NCI-H2081 treated with DMSO at 0.1 percent for 48 hours (cell line): ENCODE data around the gene EFNA5.
"Not testable (repeated sequence)": the region's sequence is repeated elsewhere in the genome, so short reads cannot be mapped to it uniquely, and the experiment has no call there.

Experiments used
- DNase-seq: peaks from one replicate; lab custom pipeline; 2025; lab: John Stamatoyannopoulos, UW

Gene EFNA5

GRCh38 chr5:107367939-107368338, 302.8 kb downstream of the EFNA5 start:
- DNase-seq, result no peak

GRCh38 chr5:107367480-107367879, 303.3 kb downstream of the EFNA5 start:
- no peak for DNase-seq

- no peak for DNase-seq
These were observed 305.2 kb downstream of the EFNA5 start for GRCh38 chr5:107365320-107366109.

- no peak for DNase-seq
These were observed 306.1 kb downstream of the EFNA5 start for GRCh38 chr5:107364443-107365319.

- DNase-seq, result no peak
These were observed 307.0 kb downstream of the EFNA5 start for GRCh38 chr5:107363768-107364167.

GRCh38 chr5:107361945-107362344, 308.8 kb downstream of the EFNA5 start:
- no peak for DNase-seq

GRCh38 chr5:107359916-107360234, 310.9 kb downstream of the EFNA5 start:
- no peak for DNase-seq

- no peak for DNase-seq
These were observed 311.5 kb downstream of the EFNA5 start for GRCh38 chr5:107359033-107359915.

- DNase-seq, result no peak
These were observed 313.8 kb downstream of the EFNA5 start for GRCh38 chr5:107356891-107357290.

- DNase-seq, result no peak
These were observed 318.2 kb downstream of the EFNA5 start for GRCh38 chr5:107352576-107352975.

GRCh38 chr5:107346580-107346979, 324.2 kb downstream of the EFNA5 start:
- DNase-seq, result not testable (repeated sequence)

- DNase-seq, result no peak
These were observed 328.4 kb downstream of the EFNA5 start for GRCh38 chr5:107342371-107342770.

- no peak for DNase-seq
These were observed 329.2 kb downstream of the EFNA5 start for GRCh38 chr5:107341376-107342084.

GRCh38 chr5:107340631-107341030, 330.1 kb downstream of the EFNA5 start:
- DNase-seq, result no peak

GRCh38 chr5:107338335-107338734, 332.4 kb downstream of the EFNA5 start:
- DNase-seq, result no peak

GRCh38 chr5:107337281-107337680, 333.5 kb downstream of the EFNA5 start:
- no peak for DNase-seq

GRCh38 chr5:107331882-107332281, 338.9 kb downstream of the EFNA5 start:
- no peak for DNase-seq

GRCh38 chr5:107331312-107331711, 339.4 kb downstream of the EFNA5 start:
- DNase-seq, result no peak

- DNase-seq, result no peak
These were observed 339.8 kb downstream of the EFNA5 start for GRCh38 chr5:107330903-107331302.

- no peak for DNase-seq
These were observed 340.9 kb downstream of the EFNA5 start for GRCh38 chr5:107329850-107330249.
